GM19238 (cell line): ENCODE data around the gene RAB11FIP4.
A peak's percentile ranks its signal among the peaks of the same experiment; 100 is the strongest.

Experiments used
- DNase-seq: peaks from one replicate; pipeline ENCODE4 v3.0.0; 2011; ENCODE audit warnings: low spot score; ENCODE audit not compliant: insufficient read length

RAB11FIP4 gene

DNA sequence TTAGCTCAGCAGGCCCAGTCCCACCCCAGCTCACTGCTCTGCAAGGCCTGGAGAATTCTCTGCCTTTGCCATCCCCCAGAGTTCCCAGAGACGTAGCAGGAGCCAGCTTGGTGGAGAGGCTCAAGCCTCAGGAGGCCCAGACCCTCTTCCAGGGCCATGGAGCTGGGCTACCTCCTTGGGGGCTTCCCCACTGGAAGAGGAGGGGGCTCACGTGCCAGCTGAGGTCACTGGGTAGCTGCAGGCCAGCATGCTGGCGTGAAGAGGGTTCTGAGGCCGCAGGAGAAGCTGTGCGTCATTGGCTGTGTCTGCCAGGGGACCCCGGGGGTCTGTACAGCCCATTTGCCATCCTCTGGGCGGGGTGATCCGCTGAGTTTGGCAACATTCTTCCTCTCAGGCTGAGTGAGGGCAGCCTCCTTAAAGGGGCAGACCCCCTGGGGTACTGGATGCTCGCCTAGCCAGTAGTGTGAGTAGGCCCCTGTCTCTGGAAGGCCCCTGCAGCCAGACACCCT lies 131.6 kb downstream of the RAB11FIP4 start:
- no peak for DNase-seq

DNA sequence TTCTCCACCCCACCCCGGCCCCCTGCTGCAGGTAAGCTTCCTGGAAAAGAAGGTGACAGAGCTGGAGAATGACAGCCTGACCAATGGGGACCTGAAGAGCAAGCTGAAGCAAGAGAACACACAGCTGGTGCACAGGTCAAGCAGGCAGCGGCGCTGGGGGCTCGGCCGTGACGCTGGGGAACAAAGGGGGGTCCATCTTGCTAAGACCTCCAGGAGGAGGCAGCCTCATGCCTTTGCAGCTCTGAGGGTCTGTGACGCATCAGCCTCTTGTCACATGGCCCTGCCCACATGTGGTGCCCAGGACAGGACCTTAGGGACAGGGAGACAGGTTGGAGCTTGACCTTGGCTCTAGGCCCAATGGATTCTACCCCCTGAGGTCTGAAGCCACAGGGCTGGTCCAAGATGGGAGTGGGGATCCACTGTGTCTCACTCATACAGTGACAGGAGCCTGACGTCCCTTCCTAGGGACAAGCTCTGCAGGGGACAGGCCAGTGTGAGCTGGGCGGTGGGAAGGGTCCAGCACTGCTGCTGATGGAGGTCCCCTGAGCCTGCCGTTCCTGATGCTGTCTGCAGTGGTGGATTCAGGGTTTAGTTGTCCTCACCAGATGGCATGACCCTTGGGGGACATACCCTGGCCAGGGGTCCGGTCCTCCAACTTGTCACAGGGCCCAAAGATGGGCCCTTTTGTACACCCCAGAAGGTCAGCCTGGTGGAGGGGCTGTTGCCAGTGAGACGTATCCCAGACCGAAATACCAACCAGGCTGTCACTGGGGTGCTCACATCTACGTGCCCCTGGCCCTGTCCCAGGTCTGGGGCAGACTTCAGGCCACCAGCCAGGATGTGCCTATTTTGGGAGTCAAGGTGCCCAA lies 132.6 kb downstream of the RAB11FIP4 start:
- no peak for DNase-seq

DNA sequence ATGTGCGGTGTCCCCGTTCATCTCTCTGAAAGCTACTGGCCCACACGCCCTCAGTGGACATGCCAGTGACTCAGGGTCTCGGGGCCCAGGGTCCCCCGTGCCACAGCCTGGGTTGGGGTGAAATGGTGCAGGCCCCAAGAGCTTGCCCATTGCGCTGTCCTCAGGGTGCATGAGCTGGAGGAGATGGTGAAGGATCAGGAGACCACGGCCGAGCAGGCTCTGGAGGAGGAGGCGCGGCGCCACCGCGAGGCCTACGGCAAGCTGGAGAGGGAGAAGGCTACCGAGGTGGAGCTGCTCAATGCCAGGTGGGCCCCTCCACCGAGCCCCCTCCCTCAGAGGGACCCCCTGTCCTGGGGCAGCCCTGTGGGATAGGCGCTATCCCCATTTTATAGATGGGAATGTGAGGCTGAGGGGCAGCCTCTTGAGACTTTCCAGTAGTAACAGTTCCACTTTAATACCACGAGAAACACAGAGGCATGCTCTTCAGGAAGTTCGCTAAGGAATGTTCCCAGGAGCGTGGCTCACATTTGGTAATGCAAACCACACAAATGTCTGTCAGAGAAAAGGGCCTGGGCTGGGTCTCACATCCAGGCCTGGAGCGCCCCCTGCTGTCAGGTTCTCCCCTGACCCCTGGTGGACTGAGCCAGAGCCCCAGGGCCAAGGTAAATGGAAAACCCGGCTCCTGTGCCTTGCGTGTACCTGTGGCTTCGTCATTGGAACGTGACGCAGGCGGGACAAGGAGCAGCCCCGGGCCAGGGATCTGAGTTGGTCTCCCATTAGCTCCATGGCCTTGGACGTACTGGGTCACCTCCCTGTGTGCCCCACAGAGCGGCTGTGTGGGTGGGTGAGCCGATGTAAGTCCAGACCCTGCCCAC lies 133.7 kb downstream of the RAB11FIP4 start:
- peak; percentile 81 for DNase-seq

DNA sequence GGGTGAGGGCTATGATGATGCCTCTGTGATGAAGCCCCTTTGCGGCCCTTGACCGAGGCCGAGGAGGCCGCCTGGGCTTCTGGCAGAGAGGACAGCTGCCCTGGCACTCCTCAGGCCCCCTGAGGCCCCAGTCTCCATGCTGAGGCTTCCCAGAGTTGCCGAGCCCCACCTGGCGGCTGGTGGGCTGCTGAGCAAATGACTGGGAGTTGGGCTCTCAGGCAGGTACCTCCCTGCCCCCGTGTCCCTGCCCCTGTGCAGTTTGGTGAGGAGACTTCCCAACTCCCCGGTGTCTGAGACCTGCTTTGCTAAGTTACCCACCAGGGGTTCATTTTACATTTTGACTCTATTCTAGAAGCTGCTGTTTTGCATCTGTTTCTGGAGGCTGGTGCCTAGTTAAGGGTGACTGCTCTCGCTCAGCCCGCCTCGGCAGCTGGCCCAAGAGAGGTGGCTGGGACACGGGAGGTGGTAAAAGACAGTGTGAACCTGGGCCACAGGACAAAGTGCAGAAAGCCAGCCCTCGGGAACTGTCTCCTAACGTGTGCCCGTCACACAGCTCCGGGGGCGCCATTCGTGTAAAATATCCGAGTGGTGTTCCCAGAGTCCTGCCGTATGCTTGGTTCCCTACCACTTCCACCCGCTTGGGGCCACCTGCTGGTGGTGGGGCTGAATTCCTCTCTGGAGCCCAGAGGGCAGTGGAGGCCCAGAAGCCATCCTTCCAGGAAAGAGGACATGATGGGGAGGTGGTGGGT lies 134.5 kb downstream of the RAB11FIP4 start:
- no peak for DNase-seq

DNA sequence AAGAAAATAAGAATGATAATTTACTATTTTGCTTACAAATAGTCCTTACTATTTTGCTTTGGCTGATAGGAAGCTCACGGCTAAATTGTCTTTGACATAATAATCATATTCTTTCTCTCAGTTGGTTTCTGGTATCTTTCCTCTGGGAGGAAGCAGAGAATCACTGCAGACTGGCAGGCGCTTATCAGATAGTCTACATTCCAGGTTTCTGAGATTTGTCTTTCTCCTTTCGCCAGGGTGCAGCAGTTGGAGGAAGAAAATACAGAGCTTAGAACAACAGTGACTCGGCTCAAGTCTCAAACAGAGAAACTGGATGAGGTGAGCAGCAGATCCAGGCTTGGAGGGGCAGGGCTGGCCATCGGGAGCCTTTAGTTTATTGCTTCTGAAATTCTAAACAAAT lies 136.1 kb downstream of the RAB11FIP4 start:
- no peak for DNase-seq

DNA sequence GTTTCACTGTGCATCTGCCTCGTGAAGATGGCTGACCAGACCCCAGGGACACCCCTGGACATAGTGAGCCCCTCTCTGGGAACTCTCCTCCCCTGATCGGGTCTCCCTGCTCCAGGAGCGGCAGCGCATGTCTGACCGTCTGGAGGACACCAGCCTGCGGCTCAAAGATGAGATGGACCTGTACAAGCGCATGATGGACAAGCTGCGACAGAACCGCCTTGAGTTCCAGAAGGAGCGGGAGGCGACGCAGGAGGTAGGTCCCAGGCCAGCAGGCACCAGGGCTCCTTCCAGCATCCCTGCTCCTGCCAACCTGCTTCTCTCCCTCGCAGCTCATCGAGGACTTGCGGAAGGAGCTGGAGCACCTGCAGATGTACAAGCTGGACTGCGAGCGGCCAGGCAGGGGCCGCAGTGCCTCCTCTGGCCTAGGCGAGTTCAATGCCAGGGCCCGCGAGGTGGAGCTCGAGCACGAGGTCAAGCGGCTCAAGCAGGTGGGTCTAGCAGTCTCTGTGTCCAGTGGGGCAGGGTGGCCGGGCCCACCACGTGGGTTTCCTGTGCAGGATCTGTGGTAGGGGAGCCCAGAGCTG lies 136.9 kb downstream of the RAB11FIP4 start:
- DNase-seq = no peak

DNA sequence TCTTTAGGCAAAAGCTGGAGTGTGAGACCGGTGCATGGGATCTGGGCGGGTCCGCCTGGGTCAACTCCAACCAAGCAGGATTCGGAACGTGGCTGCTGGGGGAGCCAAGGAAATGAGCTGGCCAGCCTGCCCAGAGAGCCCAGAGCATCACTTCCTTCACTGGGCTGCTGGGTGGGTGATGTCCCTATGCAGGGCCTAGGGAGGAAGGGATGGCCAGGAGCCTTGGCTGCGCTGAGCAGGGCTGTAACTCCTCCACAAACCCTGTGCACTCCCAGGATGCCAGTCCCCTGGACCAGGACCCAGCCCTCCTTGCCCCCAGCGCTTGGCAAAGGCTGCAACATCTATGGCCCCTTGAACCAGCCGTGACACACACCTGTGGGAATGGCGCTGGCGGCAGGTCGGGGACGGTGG lies 138.4 kb downstream of the RAB11FIP4 start:
- no peak for DNase-seq

DNA sequence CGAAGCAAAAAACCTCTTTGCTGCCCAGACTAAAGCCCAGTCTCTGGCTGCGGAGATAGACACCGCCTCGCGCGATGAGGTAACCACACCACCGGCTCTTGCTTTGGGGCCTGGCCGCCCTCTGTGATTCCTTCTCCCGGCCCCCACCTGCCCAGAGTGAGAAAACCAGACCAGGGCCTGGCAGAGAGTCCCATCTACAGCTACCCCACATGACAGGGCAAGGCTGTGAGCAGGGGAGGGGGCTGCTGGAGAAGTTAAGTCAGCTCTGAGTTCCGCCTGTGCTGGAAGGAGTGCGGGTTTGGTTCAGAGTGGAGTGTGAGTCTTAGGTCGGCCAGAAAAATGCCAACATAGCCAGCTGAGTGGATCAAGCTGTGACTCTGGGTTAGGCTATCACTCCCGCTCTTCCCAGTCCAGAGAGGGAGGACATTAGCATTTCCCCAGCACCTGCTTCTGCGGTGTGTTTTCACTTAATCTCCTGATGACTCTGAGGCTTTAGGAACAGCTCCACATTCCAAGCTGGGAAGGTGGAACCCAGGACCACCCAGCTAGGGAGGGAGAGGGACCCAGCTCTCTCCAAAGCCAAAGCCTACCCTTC lies 139.0 kb downstream of the RAB11FIP4 start:
- no peak for DNase-seq

DNA sequence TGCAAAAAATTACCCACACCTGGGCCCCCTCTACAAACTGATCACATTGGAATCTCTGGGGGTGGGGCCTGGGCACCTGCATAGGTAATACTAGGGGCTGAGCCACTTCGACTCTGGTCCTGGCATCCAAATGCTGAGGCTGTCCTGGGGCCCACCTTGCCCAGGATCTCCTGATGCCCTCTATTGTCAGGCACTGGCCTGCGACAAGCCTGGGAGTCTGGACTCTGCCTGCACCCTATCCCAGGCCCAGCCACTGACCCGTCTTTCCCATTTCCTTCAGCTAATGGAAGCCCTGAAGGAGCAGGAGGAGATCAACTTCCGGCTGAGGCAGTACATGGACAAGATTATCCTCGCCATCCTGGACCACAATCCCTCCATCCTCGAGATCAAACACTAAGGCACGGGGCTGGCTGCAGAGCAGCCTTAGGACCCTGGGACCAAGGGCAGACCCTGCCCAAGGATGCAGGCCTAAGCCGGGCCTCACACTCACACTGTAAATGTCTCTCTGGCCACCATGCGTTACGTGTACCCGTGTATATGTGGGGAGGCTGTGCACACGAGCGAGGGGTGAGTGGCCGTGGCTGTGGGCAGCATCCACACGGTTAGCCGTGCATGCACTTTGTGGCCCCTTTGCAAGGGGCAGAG lies 140.0 kb downstream of the RAB11FIP4 start:
- DNase-seq = no peak

DNA sequence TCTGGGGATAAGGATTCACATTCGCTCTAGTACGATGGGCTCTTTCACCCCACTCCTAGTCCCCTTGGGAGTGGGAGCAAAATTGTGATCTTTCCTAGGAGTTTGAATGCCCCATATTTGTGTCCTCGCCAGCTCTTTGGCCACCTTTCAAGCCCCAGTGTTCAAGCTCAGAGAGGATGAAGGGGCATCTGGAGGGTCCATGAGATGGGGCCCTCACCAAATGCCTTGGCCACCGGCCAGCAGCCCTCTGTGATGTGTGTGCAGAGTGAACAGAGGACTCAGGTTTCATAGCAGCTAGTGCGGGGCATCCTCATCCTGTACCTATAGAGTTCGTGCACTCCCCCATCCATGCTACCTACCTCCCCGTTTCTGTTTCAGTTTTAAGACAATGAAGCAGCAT lies 140.6 kb downstream of the RAB11FIP4 start:
- no peak for DNase-seq

DNA sequence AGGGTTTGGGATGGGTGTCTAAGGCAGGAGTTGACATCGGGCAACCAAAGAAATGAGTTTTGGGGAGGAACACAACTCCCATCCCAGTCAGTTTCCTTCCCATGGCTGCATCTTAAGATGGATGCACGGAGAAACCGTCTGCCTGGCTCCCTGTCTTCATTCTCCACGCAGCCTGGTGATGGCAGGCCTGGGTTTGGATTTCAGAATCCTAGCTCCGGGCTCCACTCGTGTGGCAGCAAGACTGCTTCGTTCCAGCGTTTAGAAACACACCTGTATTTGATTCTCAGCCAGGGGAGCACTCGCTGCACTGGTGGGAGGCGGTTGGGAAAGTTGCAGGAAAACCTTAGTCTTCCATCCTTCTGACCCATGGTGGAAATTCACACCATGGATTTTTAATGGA lies 141.1 kb downstream of the RAB11FIP4 start:
- no peak for DNase-seq

DNA sequence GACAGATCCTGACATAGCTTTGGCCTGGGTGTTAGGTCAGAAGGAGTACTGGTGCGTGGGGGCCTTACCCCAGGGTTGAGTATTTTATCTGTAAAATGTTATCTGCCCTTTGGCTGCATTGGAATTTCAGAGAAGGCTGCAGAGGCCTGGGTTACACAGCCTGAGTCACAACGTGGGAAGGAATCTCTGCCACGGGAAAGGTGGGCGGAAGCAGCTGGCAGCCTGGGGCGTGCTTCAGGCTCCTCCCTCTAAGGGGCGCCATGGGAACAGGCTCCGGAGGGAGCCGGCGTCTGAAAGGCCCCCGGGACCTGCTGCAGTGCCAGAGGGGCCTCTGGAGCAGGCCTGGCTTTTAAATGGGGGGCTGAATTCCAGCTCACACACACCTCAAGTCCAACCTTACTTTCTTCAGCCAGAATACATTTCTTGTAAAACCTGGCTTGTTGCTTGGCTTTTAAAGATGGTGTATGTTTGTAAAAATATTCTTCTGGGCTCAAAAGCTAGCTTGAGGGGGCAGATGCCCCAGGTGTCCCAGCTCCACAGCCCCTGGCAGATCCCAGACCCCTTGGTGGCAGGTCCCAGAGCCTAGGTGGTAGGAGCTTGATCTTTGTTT lies 142.2 kb downstream of the RAB11FIP4 start:
- DNase-seq = no peak

DNA sequence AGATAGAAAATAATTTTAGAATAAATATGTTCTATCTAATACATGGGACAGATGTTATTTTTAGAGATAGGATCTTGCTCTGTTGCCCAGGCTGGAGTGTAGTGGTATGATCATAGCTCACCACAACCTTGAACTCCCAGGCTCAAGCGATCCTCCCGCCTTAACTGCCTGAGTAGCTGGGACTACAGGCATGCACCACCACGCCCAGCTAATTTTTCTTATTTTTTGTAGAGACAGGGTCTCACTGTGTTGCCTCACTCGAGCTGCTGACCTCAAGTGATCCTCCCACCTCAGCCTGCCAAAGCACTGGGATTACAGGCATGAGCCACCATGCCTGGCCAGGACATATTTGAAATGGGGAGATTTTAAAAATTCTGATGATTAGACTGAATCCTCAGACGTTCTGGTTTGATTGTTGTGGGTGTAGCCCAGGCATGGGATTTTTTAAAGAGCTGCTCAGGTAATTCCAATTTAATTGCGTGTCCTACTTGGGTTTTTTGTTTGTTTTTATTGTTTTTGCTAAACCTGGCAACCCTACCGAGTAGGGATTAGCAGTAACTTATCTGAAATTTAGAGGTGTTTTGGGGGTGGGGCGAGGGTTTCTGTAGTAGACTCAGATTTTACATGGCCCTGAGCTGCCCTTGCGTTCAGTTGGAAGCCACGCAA lies 142.9 kb downstream of the RAB11FIP4 start:
- no peak for DNase-seq

DNA sequence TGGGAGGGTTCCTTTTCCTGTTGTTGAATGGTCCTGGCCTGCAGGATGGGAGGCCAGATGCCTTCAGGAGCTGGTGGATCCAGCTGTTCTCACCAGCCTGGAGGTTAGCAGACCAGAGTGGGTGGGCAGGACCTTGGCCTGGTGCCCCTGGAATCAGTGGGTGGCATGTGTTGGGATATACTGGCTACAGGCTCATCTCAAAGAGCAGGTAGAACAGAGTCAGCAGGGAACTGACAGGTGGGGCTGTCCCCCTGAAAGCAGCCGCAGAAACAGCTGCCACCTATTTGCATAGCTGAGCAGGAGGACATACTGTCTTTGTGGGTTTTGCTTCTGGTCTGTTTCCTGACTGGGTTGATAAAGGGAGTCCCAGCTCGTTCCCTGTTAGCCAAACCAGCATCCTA lies 144.1 kb downstream of the RAB11FIP4 start:
- peak; percentile 83 for DNase-seq

DNA sequence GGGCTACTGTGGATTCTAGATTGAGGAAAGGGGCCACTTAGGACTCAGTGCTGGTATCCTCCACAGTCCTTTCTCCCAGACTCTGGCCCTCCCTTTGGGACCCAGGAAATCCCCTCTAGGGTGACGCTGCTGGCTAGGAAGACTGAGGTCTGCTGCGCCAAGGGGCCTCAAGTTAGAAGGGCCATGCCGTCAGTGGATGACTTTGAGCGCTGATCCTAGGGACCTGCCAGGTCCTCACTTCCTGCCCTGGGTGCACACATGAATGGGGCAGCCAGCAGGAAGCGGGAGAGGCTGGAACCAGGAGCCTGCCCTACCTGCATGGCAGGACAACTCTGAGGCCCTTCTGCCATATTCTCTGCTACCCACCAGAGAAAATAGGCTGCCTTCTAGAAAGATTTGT lies 145.0 kb downstream of the RAB11FIP4 start:
- no peak for DNase-seq

DNA sequence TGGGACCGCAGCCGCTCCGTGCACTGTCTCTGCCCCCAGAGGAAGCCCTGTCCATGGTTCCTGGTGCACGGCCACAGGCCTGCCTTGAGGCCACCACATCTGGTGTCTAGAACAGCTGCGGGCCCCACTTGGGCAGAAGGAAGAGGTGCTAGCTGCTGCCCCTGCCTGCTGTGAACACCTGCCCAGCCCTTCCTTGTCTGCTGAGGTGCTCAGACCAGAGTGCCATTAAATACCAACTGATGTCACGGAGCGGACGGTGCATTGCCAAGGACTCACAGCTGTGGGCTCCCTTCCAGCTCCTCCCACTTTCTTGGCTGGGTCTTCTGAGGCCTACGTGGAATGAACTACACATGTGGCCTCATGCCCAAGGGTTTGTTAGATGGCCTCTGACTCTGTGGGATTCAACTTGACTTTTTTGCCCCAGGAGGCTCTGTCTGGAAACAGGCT lies 146.1 kb downstream of the RAB11FIP4 start:
- DNase-seq = no peak

DNA sequence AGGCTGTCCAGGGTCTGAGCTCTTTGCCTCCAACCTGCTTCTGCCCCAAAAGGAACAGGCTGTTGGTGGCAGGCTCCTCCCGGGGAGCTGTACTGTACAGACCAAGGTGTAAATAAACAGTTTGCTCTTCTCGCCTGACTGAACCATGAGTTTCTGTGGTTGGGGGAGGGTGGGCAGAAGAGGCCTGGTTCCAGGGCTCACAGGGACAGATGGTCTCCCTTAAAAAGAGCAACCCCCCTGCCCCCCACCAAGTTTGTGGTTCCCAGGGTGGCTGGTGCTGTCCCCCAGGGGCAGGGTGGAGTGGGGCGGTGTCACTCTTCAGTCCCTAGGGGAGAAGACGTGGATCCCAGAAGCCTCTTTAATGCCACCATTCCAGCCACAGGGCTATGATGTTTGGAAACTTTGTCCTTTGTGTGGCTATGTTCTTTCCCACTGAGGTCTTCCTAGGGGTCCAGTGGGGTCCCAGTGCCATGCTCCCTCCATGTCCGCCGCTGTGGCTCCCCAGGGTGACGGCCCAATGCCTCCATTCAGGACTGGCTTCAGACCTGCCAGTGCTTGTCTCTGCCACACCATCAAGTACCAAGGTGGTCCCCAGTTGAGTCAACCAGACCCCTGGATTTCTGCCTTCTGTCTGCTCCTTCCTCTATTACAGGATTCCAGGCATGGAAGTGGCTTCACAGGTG lies 146.7 kb downstream of the RAB11FIP4 start:
- peak; percentile 62 for DNase-seq

DNA sequence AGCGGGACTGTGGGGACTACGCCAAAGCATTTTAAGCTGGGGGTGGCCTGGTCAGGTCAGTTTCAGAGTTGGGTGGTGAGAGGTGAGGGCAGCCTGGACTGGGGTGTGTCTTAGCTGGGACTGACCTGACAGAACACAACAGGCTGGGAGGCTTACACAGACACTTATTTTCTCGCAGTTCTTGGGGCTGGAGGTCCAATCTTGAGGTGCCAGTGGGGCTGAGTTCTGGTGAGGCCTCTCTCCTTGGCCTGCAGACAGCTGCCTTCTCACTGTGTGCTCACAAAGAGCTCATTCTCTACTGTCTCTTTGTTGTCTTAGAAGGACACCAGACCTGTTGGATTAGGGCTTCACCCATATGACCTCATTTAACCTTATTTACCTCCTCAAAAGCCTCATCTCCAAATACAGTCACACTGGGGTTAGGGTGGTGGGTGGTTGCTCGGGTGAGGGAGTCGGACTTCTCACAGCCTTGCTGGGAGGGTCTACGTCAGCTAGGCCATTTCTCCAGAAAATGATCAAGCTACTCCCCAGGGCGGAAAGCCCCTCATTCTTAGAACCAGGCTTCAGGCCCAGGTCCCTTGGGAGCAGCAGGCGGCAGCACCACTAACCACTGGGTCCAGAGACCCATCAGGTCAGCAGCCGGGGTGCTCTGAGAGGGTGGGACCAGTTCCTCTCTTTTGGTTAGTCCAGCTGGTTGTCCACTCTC lies 149.3 kb downstream of the RAB11FIP4 start:
- DNase-seq = no peak
